Gastrocnemius medialis (tissue), 4 donors: Measurements from ENCODE around the gene ADPRHL1. TPM values are rescaled to one million over a fixed set of nuclear protein-coding genes. Genes with fewer than 3 reads are reported as not detected.

Experiments
- ATAC-seq, 2 donors: fragments of 150-250 bp; one replicate each; pipeline ENCODE4 v1.9.1; 2016
- DNase-seq, 2 donors: peaks; one replicate each; pipeline ENCODE4 v3.0.0-alpha.2; 2019
- H3K27ac ChIP-seq, 4 donors: fragments of 200-600 bp; sonication (generic); 1 replicate in 1 of 4; 2 replicates in 3 of 4; pipeline ENCODE4 v1.5.1; 2016 to 2018; ENCODE audit warnings: mild to moderate bottlenecking in 2 of 4, moderate library complexity in 1 of 4
- H3K27me3 ChIP-seq, 3 donors: fragments of 200-600 bp; sonication (generic) in 2 of 3; 1 replicate in 1 of 3; 2 replicates in 2 of 3; pipeline versions ENCODE4 v1.5.1 to v1.6.0; 2016 to 2019; ENCODE audit warnings: mild to moderate bottlenecking in 1 of 3, moderate library complexity in 1 of 3
- H3K36me3 ChIP-seq, 2 donors: fragments of 200-600 bp; sonication (generic) in 1 of 2; one replicate each; pipeline ENCODE4 v1.5.1; 2017 to 2018
- H3K4me1 ChIP-seq, 2 donors: fragments of 200-600 bp; sonication (generic) in 1 of 2; one replicate each; pipeline ENCODE4 v1.5.1; 2016 to 2017; ENCODE audit warnings: mild to moderate bottlenecking in 2 of 2
- H3K4me3 ChIP-seq, 4 donors: fragments of 200-600 bp; sonication (generic) in 3 of 4; 1 replicate in 1 of 4; 2 replicates in 3 of 4; pipeline ENCODE4 v1.5.1; 2016 to 2019; ENCODE audit warnings: mild to moderate bottlenecking in 2 of 4
- H3K9me3 ChIP-seq, 3 donors: fragments of 200-600 bp; sonication (generic) in 2 of 3; 1 replicate in 1 of 3; 2 replicates in 2 of 3; pipeline ENCODE4 v1.5.1; 2016 to 2019
- CTCF ChIP-seq, 5 experiments: fragments of 450-650 bp in 3 of 5; fragments of 200-600 bp in 2 of 5; sonication (generic) in 2 of 5; IDR thresholded peaks in 4 of 5; conservative IDR thresholded peaks in 1 of 5; 1 replicate in 4 of 5; 2 replicates in 1 of 5; pipeline ENCODE4 v1.5.1; 2016 to 2019; ENCODE audit warnings: antibody characterized with exemption in 5 of 5, mild to moderate bottlenecking in 3 of 5, moderate library complexity in 3 of 5
- POLR2A ChIP-seq, 2 donors: fragments of 450-650 bp; IDR thresholded peaks; one replicate each; pipeline ENCODE4 v1.6.1; 2017; ENCODE audit warnings: antibody characterized with exemption in 2 of 2, mild to moderate bottlenecking in 2 of 2, moderate library complexity in 2 of 2
- in situ Hi-C, 4 donors: fragments of 200-750 bp; cut with MboI; loops; one replicate each; pipeline versions ENCODE4 v1.15.0 to v1.8.0; 2017; ENCODE audit warnings: low sequenced_read_pairs in 4 of 4
- intact Hi-C: fragments of 100-400 bp; cut with DNase I; formaldehyde crosslinking; loops from one replicate; pipeline ENCODE4 v1.15.1; 2023; ENCODE audit warnings: low total_unique reads
- total RNA-seq, 4 donors: library from RNA; depleted of rRNA; stranded (reverse); fragments of >200 nt; gene quantifications; one replicate each; pipeline versions ENCODE4 v1.1.0 to v1.2.3, GENCODE V29; 2016

Gene ADPRHL1
- total RNA-seq, 4 donors from 2014 or later = 224 to 354 (median 295) TPM

GRCh38 chr13:113431171-113431570 is 22.1 kb downstream of the ADPRHL1 start:
- Histone ChIP-seq H3K27ac (no peak overlapping the region), H3K27me3 (no peaks in the 10 kb centered on the region), H3K9me3 (no peaks in the 10 kb centered on the region), H3K36me3 (peaks cover 0 to 19% of the 10 kb centered on the region in 2 donors), H3K4me3 (no peak overlapping the region), H3K4me1 (no peaks in the 10 kb centered on the region)
- DNase-seq (no peak), ATAC-seq (no peak)
- in situ Hi-C loops (no loop called here), intact Hi-C loops (no loop called here)
- TF ChIP-seq POLR2A (IDR thresholded peaks at IDR 0.05) = no peak
- no peak for TF ChIP-seq CTCF (IDR thresholded peaks at IDR 0.05 in 4 of 5, conservative IDR thresholded peaks at IDR 0.05 in 1 of 5)

DNA sequence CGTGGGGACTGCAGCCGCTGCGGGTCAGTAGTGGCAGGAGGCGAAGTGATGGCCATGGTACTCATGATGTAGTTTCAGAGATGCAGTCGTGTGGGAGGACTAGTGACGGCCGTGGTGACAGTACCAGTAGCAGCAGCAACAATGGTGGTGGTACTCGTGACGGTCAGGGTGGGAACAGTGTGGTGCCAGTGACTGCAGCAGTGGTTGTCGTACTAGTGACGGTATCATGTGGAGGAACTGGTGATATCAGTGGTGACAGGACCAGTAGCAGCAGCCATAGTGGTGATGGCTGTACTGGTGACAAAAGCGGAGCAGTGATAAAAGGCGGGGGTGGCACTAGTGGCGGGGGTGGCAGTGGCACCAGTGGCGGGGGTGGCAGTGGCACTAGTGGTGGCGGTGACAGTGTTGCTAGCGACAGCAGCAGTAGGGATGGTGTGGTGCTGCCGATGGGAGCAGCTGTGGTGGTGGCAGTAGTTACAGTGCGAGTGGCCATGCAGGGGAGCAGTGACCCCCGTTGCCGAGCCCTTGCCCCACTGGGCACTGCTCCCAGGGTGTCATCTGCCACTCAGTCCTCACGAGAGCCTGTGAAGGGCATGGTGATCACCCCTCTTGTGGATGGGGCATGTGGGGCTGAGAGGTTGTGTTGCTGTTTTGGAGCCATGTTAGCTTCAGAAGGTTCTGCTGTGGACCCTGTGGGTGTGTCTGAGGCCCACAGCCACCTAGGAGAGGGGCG is 22.7 kb downstream of the ADPRHL1 start:
- Histone ChIP-seq H3K4me1 (no peaks in the 10 kb centered on the region), H3K27me3 (no peaks in the 10 kb centered on the region), H3K4me3 (no peak overlapping the region), H3K36me3 (peaks cover 0 to 19% of the 10 kb centered on the region in 2 donors), H3K27ac (no peak overlapping the region), H3K9me3 (no peaks in the 10 kb centered on the region)
- in situ Hi-C loops = no loop called here
- no peak for TF ChIP-seq POLR2A (IDR thresholded peaks at IDR 0.05)
- no peak for TF ChIP-seq CTCF (IDR thresholded peaks at IDR 0.05 in 4 of 5, conservative IDR thresholded peaks at IDR 0.05 in 1 of 5)
- intact Hi-C loops = no loop called here
- ATAC-seq = no peak
- DNase-seq = no peak

GRCh38 chr13:113429608-113429985 is 23.7 kb downstream of the ADPRHL1 start:
- no peak for DNase-seq
- Histone ChIP-seq H3K27ac (no peak overlapping the region), H3K9me3 (no peaks in the 10 kb centered on the region), H3K27me3 (no peaks in the 10 kb centered on the region), H3K4me1 (no peaks in the 10 kb centered on the region), H3K4me3 (no peak overlapping the region), H3K36me3 (peaks cover 0 to 19% of the 10 kb centered on the region in 2 donors)
- no peak for ATAC-seq
- intact Hi-C loops (no loop called here), in situ Hi-C loops (no loop called here)
- no peak for TF ChIP-seq POLR2A (IDR thresholded peaks at IDR 0.05)
- no peak for TF ChIP-seq CTCF (IDR thresholded peaks at IDR 0.05 in 4 of 5, conservative IDR thresholded peaks at IDR 0.05 in 1 of 5)

DNA sequence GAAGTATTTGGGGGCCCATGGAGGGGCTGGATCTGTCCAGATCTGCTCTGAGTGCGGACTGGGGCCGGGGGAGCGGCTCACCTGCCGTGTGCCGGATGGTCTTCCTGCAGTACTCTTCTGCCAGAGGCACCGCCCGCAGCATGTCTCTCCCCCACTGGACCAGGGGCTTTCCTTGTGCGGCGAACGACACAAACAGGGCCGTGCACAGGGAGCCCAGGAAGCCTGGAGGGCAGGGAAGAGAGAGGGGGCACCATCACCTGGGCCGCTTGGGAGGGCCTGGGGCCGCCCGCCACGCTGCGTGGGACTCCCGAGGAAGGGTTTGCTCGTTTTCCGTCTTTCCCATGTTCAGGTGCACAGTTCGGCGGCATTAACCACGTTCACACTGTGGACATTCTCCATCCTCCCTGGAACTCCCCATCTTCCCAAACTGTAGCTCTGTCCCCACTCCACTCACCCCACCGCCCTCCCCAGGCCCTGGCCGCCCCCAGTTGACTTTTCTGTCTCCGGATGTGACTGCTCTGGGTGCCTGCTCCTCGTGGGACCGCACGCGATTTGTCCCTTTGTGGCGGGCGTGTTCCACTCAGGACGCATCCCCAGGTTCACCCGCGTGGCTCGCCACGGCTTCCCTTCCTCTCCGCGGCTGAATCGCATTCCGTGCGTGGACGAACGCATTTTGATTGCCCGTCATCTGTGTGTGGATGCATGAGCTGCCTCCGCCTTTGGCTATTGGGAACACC is 24.2 kb downstream of the ADPRHL1 start:
- H3K36me3 ChIP-seq = peaks cover 0 to 21% of the 10 kb centered on the region in 2 donors
- no peaks in the 10 kb centered on the region for H3K9me3 ChIP-seq
- in situ Hi-C loops = no loop called here
- DNase-seq (no peak), ATAC-seq (no peak)
- no peaks in the 10 kb centered on the region for H3K27me3 ChIP-seq
- TF ChIP-seq CTCF (IDR thresholded peaks at IDR 0.05 in 4 of 5, conservative IDR thresholded peaks at IDR 0.05 in 1 of 5) (no peak), POLR2A (IDR thresholded peaks at IDR 0.05) (no peak)
- peak overlapping the region in 3 of 4 donors; percentile 4 to 73 (median 22) for H3K27ac ChIP-seq
- no peaks in the 10 kb centered on the region for H3K4me1 ChIP-seq
- no peak overlapping the region for H3K4me3 ChIP-seq
- intact Hi-C loops = no loop called here
